Glutamatergic neuron (in vitro differentiated cells): ENCODE data around the gene RICTOR. TPM values are rescaled to one million over a fixed set of nuclear protein-coding genes. Genes with fewer than 3 reads are reported as not detected.

ENCODE experiments used
- DNase-seq: peaks from one replicate; pipeline ENCODE4 v3.0.0; 2022
- H3K27ac Mint-ChIP-seq: one replicate; pipeline ENCODE4 v1.8.0; 2020; ENCODE audit warnings: mild to moderate bottlenecking, mixed read lengths, inconsistent platforms; ENCODE audit not compliant: unreplicated experiment
- H3K27me3 Mint-ChIP-seq: one replicate; pipeline ENCODE4 v1.8.0; 2020; ENCODE audit warnings: mild to moderate bottlenecking, moderate library complexity, mixed read lengths, inconsistent platforms; ENCODE audit not compliant: unreplicated experiment
- H3K36me3 Mint-ChIP-seq: one replicate; pipeline ENCODE4 v1.8.0; 2020; ENCODE audit warnings: mild to moderate bottlenecking, mixed read lengths, inconsistent platforms; ENCODE audit not compliant: unreplicated experiment
- H3K4me1 Mint-ChIP-seq: one replicate; pipeline ENCODE4 v1.8.0; 2020; ENCODE audit warnings: mild to moderate bottlenecking, low read depth, mixed read lengths, inconsistent platforms; ENCODE audit not compliant: unreplicated experiment
- H3K4me3 Mint-ChIP-seq: one replicate; pipeline ENCODE4 v1.8.0; 2020; ENCODE audit warnings: mild to moderate bottlenecking, mixed read lengths, inconsistent platforms; ENCODE audit not compliant: unreplicated experiment
- H3K9me3 Mint-ChIP-seq: one replicate; pipeline ENCODE4 v1.8.0; 2020; ENCODE audit warnings: mild to moderate bottlenecking, moderate library complexity, mixed read lengths, inconsistent platforms; ENCODE audit not compliant: unreplicated experiment
- total RNA-seq: library from RNA; stranded (reverse); fragmentation: NEBNext Ultra II Directional; extraction: Animal tissue kit (Norgen Biotek cat#: 25700); gene quantifications from one replicate; pipeline ENCODE4 v1.2.1, GENCODE V29; 2021; ENCODE audit not compliant: unreplicated experiment
- TF ChIP-seq, protein P1 (sequence below): fragments of 200-600 bp; sonication (generic); IDR thresholded peaks from one replicate; pipeline ENCODE4 v1.5.0; 2021; ENCODE audit not compliant: partially characterized antibody, unreplicated experiment

RICTOR gene
- total RNA-seq, 1 donor from 2014 or later, result 39.3 TPM

DNA sequence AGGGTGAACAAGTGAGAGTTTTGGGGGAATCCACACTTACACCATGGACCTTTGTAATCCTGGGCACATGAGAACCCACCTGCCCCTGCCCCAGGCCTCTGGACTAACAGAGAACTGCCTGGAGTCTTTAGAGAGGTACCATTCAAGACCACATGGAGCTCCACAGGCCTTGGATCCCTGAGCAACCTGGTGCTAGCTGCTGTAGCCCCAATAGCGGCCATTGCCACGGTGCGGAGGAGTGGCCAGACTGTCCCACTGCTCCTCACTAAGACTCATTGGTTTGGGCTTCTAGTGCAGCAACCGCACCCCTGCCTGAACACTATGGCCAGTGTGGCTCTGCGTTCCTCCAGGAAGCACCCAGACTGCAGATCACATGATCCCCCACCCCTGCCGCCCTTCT lies 182.6 kb downstream of the RICTOR start:
- Mint-ChIP-seq H3K27me3 (no peaks in the 10 kb centered on the region), H3K36me3 (no peaks in the 10 kb centered on the region), H3K4me3 (no peak overlapping the region), H3K27ac (no peak overlapping the region), H3K4me1 (no peaks in the 10 kb centered on the region), H3K9me3 (no peaks in the 10 kb centered on the region)
- TF ChIP-seq, protein P1, sequence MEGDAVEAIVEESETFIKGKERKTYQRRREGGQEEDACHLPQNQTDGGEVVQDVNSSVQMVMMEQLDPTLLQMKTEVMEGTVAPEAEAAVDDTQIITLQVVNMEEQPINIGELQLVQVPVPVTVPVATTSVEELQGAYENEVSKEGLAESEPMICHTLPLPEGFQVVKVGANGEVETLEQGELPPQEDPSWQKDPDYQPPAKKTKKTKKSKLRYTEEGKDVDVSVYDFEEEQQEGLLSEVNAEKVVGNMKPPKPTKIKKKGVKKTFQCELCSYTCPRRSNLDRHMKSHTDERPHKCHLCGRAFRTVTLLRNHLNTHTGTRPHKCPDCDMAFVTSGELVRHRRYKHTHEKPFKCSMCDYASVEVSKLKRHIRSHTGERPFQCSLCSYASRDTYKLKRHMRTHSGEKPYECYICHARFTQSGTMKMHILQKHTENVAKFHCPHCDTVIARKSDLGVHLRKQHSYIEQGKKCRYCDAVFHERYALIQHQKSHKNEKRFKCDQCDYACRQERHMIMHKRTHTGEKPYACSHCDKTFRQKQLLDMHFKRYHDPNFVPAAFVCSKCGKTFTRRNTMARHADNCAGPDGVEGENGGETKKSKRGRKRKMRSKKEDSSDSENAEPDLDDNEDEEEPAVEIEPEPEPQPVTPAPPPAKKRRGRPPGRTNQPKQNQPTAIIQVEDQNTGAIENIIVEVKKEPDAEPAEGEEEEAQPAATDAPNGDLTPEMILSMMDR, result no peak
- no peak for DNase-seq

DNA sequence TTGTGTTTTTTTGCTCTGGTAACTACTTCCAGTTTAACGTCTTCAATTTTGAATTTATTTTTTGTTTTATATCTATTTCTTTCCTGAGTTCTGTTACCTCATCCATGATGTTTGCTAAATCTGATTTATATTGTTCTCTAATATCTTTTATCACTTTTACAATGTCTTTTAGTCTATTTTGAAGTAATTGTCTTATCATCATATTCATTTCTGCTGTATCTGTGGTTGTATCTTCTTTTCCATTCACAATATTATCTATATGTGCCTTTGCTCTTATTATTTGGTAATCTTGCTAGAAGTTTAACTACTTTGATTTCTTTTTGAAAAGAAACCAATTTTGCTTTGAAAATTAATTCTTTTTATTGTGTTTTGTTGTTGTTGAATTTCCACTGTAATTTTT lies 184.8 kb downstream of the RICTOR start:
- Mint-ChIP-seq H3K27me3 (no peaks in the 10 kb centered on the region), H3K4me3 (no peak overlapping the region), H3K27ac (no peak overlapping the region), H3K36me3 (no peaks in the 10 kb centered on the region), H3K4me1 (no peaks in the 10 kb centered on the region), H3K9me3 (no peaks in the 10 kb centered on the region)
- no peak for DNase-seq
- TF ChIP-seq, protein P1, result no peak

DNA sequence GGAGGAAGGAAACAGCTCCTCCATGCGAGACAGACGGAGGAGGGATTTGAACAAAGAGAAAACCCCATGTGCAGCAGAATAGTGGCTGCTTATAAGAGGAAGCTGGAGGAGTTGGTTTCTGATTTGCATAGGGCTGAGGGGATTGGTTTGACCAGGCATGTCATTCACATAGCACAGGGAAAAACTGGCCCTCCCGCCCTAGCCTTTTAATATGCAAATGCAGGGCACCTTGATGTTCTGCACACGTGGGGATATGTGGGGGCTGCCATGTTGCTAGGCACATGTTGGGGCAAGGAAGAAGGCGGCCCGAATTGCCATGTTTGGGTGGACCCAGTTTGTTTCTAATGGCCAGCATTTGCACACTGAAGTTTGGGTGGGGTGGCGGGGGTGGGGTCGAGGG lies 186.2 kb downstream of the RICTOR start:
- Mint-ChIP-seq H3K9me3 (no peaks in the 10 kb centered on the region), H3K4me1 (no peaks in the 10 kb centered on the region), H3K27ac (no peak overlapping the region), H3K27me3 (no peaks in the 10 kb centered on the region), H3K36me3 (no peaks in the 10 kb centered on the region), H3K4me3 (no peak overlapping the region)
- DNase-seq, result no peak
- TF ChIP-seq, protein P1, result no peak

Other genes starting within 250 kb of the RICTOR start
- not detected for gene OSMR, start 228.4 kb downstream of the RICTOR start, total RNA-seq
- not detected for gene FYB1, start 145.2 kb upstream of the RICTOR start, total RNA-seq